Activated CD4-positive, alpha-beta T cell treated with anti-CD3 and anti-CD28 coated beads for 36 hours (primary cell): Measurements from ENCODE around the gene INPP5B. TPM values are rescaled to one million over a fixed set of nuclear protein-coding genes. Genes with fewer than 3 reads are reported as not detected.
A peak's percentile ranks its signal among the peaks of the same experiment; 100 is the strongest.

ENCODE experiments used
- ATAC-seq: fragments of 200-7000 bp; cut with Tn5 transposase; one replicate; pipeline ENCODE4 v1.10.0; 2021; ENCODE audit warnings: mild to moderate bottlenecking, moderate library complexity
- CTCF ChIA-PET: fragments of 350-600 bp; sonication (Branson Sonifier 250); formaldehyde crosslinking; loops from one replicate; lab custom pipeline; 2021; ENCODE audit warnings: antibody characterized with exemption; lab: Charles Lee
- POLR2A ChIA-PET: fragments of 350-600 bp; sonication (Branson Sonifier 250); formaldehyde crosslinking; loops from one replicate; lab custom pipeline; 2021; ENCODE audit warnings: antibody characterized with exemption, inconsistent platforms; lab: Charles Lee
- DNase-seq: peaks from one replicate; pipeline ENCODE4 v3.0.0-alpha.2; 2020
- H3K27ac Mint-ChIP-seq: one replicate; pipeline ENCODE4 v1.8.0; 2021; ENCODE audit warnings: mixed read lengths
- H3K27me3 Mint-ChIP-seq: one replicate; pipeline ENCODE4 v1.8.0; 2021; ENCODE audit warnings: mixed read lengths
- H3K36me3 Mint-ChIP-seq: one replicate; pipeline ENCODE4 v1.8.0; 2021; ENCODE audit warnings: low read depth, mixed read lengths
- H3K4me1 Mint-ChIP-seq: one replicate; pipeline ENCODE4 v1.8.0; 2021; ENCODE audit warnings: mixed read lengths
- H3K4me3 Mint-ChIP-seq: one replicate; pipeline ENCODE4 v1.8.0; 2021; ENCODE audit warnings: mild to moderate bottlenecking, moderate library complexity, mixed read lengths
- H3K9me3 Mint-ChIP-seq: one replicate; pipeline ENCODE4 v1.8.0; 2021; ENCODE audit warnings: low read depth, mixed read lengths
- intact Hi-C, 2 experiments: fragments of 100-400 bp; cut with DNase I in 1 of 2; cut with micrococcal nuclease in 1 of 2; formaldehyde crosslinking; loops; one replicate each; pipeline versions ENCODE4 v1.14.2 to v1.15.1; 2022 to 2024; cut with DNase I, micrococcal nuclease
- total RNA-seq, 2 experiments: library from RNA; stranded (reverse); gene quantifications; one replicate each; pipeline ENCODE4 v1.2.3, GENCODE V29; 2021

Gene INPP5B
- total RNA-seq, 2 experiments from 2014 or later, result 27.7 to 28.9 TPM

DNA sequence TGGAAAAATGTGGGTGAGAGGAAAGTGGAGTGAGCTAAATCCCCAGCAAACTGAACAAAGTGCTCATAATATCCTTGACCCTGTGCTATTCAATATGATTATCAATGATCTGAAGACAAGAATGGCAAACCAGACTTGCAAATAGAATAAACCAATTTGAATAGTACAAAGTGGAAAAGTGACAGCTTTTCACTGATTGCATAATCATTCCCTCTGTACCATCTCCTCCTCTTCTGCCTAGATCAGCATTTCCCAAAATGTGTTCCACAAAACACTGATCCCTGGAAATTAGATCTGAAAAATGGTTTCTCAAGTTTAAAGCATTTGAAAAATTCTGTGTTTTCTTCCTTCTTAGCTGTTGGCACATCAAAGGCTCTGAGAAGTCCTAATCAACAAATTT, 95.6 kb downstream of the INPP5B start:
- no peak overlapping the region for H3K4me3 Mint-ChIP-seq
- H3K27ac Mint-ChIP-seq, result no peak overlapping the region
- no peak for DNase-seq
- ATAC-seq, result no peak
- no peaks in the 10 kb centered on the region for H3K9me3 Mint-ChIP-seq
- H3K27me3 Mint-ChIP-seq, result no peaks in the 10 kb centered on the region
- H3K36me3 Mint-ChIP-seq, result peaks cover 27% of the 10 kb centered on the region
- intact Hi-C loops, result loop anchor here in 1 of 2 experiments (10.0 kb wide), 1 partner anchor 376 kb away; the partner anchor contains the start of gene ZC3H12A
- ChIA-PET CTCF (interaction anchor here (0.6 to 2.2 kb wide), 7 partner anchors 8 to 1067 kb away, joined by 3 to 8 read pairs (median 4); partner anchors contain the start of gene MTF1), POLR2A (no interaction called here)
- H3K4me1 Mint-ChIP-seq, result peaks cover 47% of the 10 kb centered on the region

DNA sequence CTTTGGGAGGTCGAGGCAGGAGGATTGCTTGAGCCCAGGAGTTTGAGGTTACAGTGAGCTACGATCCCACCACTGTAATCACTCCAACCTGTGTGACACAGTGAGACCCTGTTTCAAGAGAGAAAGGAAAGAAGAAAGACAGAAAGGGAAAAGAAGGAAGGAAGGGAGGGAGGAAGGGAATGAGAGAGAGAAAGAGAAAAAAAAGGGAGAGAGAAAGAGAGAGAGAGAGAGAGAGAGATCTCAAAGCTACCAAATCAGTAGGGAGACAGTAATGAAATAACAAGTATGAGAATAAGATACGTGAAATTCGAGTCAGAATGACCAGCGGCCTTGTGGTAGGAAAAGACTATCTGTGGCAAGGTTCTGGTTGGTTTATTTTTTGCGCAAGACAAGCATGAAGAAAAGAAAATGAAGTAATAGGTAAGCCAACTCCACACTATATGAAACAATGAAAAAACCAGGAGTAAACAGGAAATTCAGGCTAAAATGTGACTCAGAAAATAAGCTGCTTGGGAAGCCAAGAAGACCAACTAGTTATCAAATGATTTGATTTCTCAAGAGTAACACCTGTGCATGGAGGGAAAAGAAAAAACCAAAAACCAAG, 96.4 kb downstream of the INPP5B start:
- ChIA-PET CTCF (interaction anchor here (0.9 to 2.2 kb wide), 6 partner anchors 9 to 247 kb away, joined by 3 to 8 read pairs (median 4); partner anchors contain the start of gene MTF1), POLR2A (no interaction called here)
- H3K27me3 Mint-ChIP-seq, result no peaks in the 10 kb centered on the region
- no peak overlapping the region for H3K27ac Mint-ChIP-seq
- peaks cover 27% of the 10 kb centered on the region for H3K36me3 Mint-ChIP-seq
- H3K4me3 Mint-ChIP-seq, result no peak overlapping the region
- intact Hi-C loops, result loop anchor here in 1 of 2 experiments (10.0 kb wide), 1 partner anchor 376 kb away; the partner anchor contains the start of gene ZC3H12A
- H3K4me1 Mint-ChIP-seq, result peaks cover 53% of the 10 kb centered on the region
- ATAC-seq, result no peak
- H3K9me3 Mint-ChIP-seq, result no peaks in the 10 kb centered on the region
- DNase-seq, result no peak

DNA sequence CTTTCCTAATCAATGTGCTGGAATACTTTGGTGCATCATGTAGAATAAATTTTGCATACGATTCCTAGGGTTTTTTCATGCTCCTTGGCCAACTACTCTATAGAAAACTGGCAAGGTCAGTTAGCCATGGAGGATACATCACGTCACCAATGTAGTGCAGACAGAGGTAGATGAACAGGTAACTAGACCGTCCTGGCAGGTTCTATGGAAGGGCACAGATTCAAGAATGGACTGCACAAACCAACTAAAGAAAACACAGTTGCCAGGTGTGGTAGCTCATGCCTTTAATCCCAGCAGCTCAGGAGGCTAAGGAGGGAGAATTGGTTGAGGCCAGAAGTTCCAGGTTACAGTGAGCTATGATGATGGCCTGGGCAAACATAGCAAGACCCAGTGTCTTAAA, 97.4 kb downstream of the INPP5B start:
- no peak overlapping the region for H3K27ac Mint-ChIP-seq
- H3K27me3 Mint-ChIP-seq, result no peaks in the 10 kb centered on the region
- peaks cover 51% of the 10 kb centered on the region for H3K4me1 Mint-ChIP-seq

GRCh38 chr1:37846647-37847339, 100.1 kb downstream of the INPP5B start:
- Mint-ChIP-seq H3K27ac (peak overlapping the region; percentile 86), H3K9me3 (no peaks in the 10 kb centered on the region), H3K27me3 (no peaks in the 10 kb centered on the region), H3K4me1 (peaks cover 48% of the 10 kb centered on the region), H3K4me3 (peak overlapping the region; percentile 57), H3K36me3 (peaks cover 20% of the 10 kb centered on the region)
- DNase-seq, result peak; percentile 22
- intact Hi-C loops, result no loop called here
- CTCF ChIA-PET, result interaction anchor here (0.6 to 1.6 kb wide), 4 partner anchors 12 to 151 kb away, joined by 3 to 10 read pairs (median 3); partner anchors contain the start of gene MTF1
- peak; percentile 19 for ATAC-seq
- POLR2A ChIA-PET, result interaction anchor here (0.7 kb wide), 1 partner anchor 64 kb away, joined by 11 read pairs; no protein-coding TSS in a partner anchor

More for the DNA sequence above, 97.4 kb downstream of the INPP5B start:
- ATAC-seq (no peak), DNase-seq (no peak)
- intact Hi-C loops, result no loop called here
- POLR2A ChIA-PET, result no interaction called here
- CTCF ChIA-PET, result interaction anchor here (1.2 kb wide), 1 partner anchor 246 kb away, joined by 3 read pairs; no protein-coding TSS in a partner anchor
- H3K36me3 Mint-ChIP-seq, result peaks cover 26% of the 10 kb centered on the region
- H3K4me3 Mint-ChIP-seq, result no peak overlapping the region
- no peaks in the 10 kb centered on the region for H3K9me3 Mint-ChIP-seq

- H3K27me3 Mint-ChIP-seq, result no peaks in the 10 kb centered on the region
- no peak for DNase-seq
- H3K4me3 Mint-ChIP-seq, result no peak overlapping the region
- peaks cover 48% of the 10 kb centered on the region for H3K4me1 Mint-ChIP-seq
- CTCF ChIA-PET, result interaction anchor here (0.9 to 1.8 kb wide), 2 partner anchors 10 to 24 kb away, joined by 3 to 4 read pairs; no protein-coding TSS in a partner anchor
- no peak for ATAC-seq
- peak overlapping the region; percentile 21 for H3K27ac Mint-ChIP-seq
- H3K36me3 Mint-ChIP-seq, result peaks cover 20% of the 10 kb centered on the region
- no peaks in the 10 kb centered on the region for H3K9me3 Mint-ChIP-seq
- POLR2A ChIA-PET, result no interaction called here
- intact Hi-C loops, result no loop called here
Observed at GRCh38 chr1:37845786-37846185, 101.1 kb downstream of the INPP5B start.

- H3K27me3 Mint-ChIP-seq, result no peaks in the 10 kb centered on the region
- H3K36me3 Mint-ChIP-seq, result peaks cover 23% of the 10 kb centered on the region
- ChIA-PET POLR2A (no interaction called here), CTCF (interaction anchor here (1.0 to 1.8 kb wide), 3 partner anchors 10 to 17 kb away, joined by 3 to 4 read pairs (median 3); no protein-coding TSS in a partner anchor)
- ATAC-seq (no peak), DNase-seq (no peak)
- no peaks in the 10 kb centered on the region for H3K9me3 Mint-ChIP-seq
- H3K4me1 Mint-ChIP-seq, result peaks cover 48% of the 10 kb centered on the region
- no peak overlapping the region for H3K4me3 Mint-ChIP-seq
- intact Hi-C loops, result no loop called here
- H3K27ac Mint-ChIP-seq, result no peak overlapping the region
Observed at GRCh38 chr1:37845049-37845646, 101.7 kb downstream of the INPP5B start.

- Mint-ChIP-seq H3K27ac (no peak overlapping the region), H3K4me3 (no peak overlapping the region), H3K9me3 (no peaks in the 10 kb centered on the region), H3K4me1 (peaks cover 47% of the 10 kb centered on the region), H3K36me3 (peaks cover 28% of the 10 kb centered on the region), H3K27me3 (no peaks in the 10 kb centered on the region)
- ChIA-PET CTCF (interaction anchor here (1.0 to 1.8 kb wide), 3 partner anchors 11 to 18 kb away, joined by 3 to 4 read pairs (median 3); no protein-coding TSS in a partner anchor), POLR2A (no interaction called here)
- DNase-seq (no peak), ATAC-seq (no peak)
- intact Hi-C loops, result no loop called here
Observed at GRCh38 chr1:37844536-37844935, 102.3 kb downstream of the INPP5B start.

- Mint-ChIP-seq H3K27me3 (no peaks in the 10 kb centered on the region), H3K36me3 (peaks cover 28% of the 10 kb centered on the region), H3K4me3 (no peak overlapping the region), H3K27ac (no peak overlapping the region), H3K4me1 (peaks cover 28% of the 10 kb centered on the region), H3K9me3 (no peaks in the 10 kb centered on the region)
- DNase-seq, result no peak
- intact Hi-C loops, result no loop called here
- ChIA-PET POLR2A (no interaction called here), CTCF (interaction anchor here (1.0 kb wide), 1 partner anchor 149 kb away, joined by 3 read pairs; no protein-coding TSS in a partner anchor)
- ATAC-seq, result no peak
Observed at GRCh38 chr1:37841652-37842051, 105.2 kb downstream of the INPP5B start.

GRCh38 chr1:37840711-37841110, 106.1 kb downstream of the INPP5B start:
- peaks cover 18% of the 10 kb centered on the region for H3K4me1 Mint-ChIP-seq
- no peak overlapping the region for H3K4me3 Mint-ChIP-seq
- POLR2A ChIA-PET, result no interaction called here
- H3K27me3 Mint-ChIP-seq, result no peaks in the 10 kb centered on the region
- DNase-seq, result no peak
- no peaks in the 10 kb centered on the region for H3K9me3 Mint-ChIP-seq
- CTCF ChIA-PET, result interaction anchor here (0.6 to 0.7 kb wide), 2 partner anchors 19 to 467 kb away, joined by 3 to 4 read pairs; no protein-coding TSS in a partner anchor
- no peak overlapping the region for H3K27ac Mint-ChIP-seq
- intact Hi-C loops, result no loop called here
- ATAC-seq, result no peak
- H3K36me3 Mint-ChIP-seq, result peaks cover 28% of the 10 kb centered on the region

DNA sequence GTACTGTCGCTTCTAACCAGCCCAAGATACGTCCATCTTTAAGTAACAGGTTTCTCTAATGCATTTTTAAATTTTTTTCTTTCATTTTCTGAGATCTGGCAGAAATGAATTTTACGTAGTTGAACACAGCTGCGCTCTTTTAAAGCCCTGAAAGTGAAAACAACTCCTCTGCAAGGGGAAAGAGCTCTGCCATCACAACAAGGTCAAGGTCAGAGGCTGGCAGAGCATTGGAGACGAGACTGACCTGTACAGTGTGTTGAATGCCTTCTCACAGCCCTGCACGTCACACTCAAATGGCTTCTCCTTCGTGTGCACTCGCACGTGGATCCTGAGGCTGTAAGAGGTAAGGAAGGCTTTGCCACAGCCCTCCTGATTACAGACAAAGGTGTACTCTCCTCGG, 107.2 kb downstream of the INPP5B start:
- DNase-seq (no peak), ATAC-seq (no peak)
- no peak overlapping the region for H3K27ac Mint-ChIP-seq
- intact Hi-C loops, result no loop called here
- peaks cover 10% of the 10 kb centered on the region for H3K4me1 Mint-ChIP-seq
- CTCF ChIA-PET, result interaction anchor here (1.2 kb wide), 1 partner anchor 20 kb away, joined by 3 read pairs; no protein-coding TSS in a partner anchor
- H3K27me3 Mint-ChIP-seq, result no peaks in the 10 kb centered on the region
- no peak overlapping the region for H3K4me3 Mint-ChIP-seq
- peaks cover 29% of the 10 kb centered on the region for H3K36me3 Mint-ChIP-seq
- POLR2A ChIA-PET, result no interaction called here
- no peaks in the 10 kb centered on the region for H3K9me3 Mint-ChIP-seq

DNA sequence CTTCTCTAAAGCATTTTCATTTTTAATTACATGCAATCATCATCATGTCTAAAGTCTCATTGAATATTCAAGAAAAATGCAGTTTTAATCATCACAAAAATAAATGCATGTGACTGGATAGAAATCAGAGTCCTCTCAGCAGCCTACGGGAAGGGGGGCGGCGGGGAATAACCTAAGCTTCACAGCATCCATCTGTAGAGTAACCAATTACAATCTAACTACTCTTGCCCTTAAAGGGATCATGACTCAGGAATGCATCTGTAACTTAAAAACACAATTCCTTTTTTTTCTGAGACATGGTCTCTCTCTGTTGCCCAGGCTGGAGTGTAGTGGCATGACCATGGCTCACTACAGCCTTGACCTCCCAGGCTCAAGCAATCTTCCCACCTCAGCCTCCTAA, 110.1 kb downstream of the INPP5B start:
- no peak overlapping the region for H3K4me3 Mint-ChIP-seq
- H3K4me1 Mint-ChIP-seq, result no peaks in the 10 kb centered on the region
- ATAC-seq, result no peak
- no peak for DNase-seq
- H3K36me3 Mint-ChIP-seq, result peaks cover 34% of the 10 kb centered on the region
- POLR2A ChIA-PET, result no interaction called here
- intact Hi-C loops, result no loop called here
- no peak overlapping the region for H3K27ac Mint-ChIP-seq
- no peaks in the 10 kb centered on the region for H3K9me3 Mint-ChIP-seq
- CTCF ChIA-PET, result interaction anchor here (0.9 kb wide), 1 partner anchor 24 kb away, joined by 3 read pairs; no protein-coding TSS in a partner anchor
- H3K27me3 Mint-ChIP-seq, result no peaks in the 10 kb centered on the region
